HG03097 (cell line): ENCODE measurements around the gene TTLL11.
"Not testable (repeated sequence)": the region's sequence is repeated elsewhere in the genome, so short reads cannot be mapped to it uniquely, and the experiment has no call there.

Source experiments
- ATAC-seq: cut with Tn5 transposase; IDR thresholded peaks from one replicate; pipeline ENCODE4 v1.9.1; 2021; ENCODE audit not compliant: unreplicated experiment, low FRiP score

The TTLL11 gene

DNA sequence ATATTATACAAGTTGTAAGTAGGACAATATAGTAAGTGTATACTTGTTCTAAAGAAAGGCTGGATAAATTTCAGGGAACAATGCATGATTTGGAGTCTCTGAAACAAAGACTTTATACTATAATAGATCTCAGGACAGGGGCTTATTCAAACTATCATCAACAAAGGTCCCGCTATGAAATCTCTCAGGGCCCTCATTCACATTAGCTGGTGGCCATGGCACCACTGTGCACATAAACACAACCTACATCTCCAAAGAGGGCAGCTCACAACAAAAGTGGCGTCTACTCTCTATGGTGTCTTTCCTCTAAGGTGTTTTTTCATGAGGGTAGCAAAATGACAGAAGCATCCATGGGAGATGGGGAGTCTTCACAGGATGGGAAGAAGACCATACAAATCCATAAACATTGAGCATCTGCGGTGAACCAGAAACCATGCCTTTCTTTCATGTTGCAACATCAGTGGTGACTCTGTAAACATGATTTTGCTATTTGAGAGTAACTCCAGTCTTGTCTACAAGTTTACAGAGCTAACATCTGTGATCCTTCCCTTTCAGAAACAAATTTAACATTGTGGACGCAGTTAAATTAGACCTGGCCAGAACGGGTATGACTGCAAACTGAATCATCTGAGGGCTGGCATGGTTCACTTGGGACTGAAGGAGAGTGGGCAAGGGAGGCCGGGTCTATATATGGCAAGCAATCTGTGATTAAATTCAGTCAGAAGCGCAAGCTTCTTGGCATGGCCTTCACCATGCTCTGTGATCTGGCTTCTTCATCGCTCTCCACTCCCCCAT lies 5.5 kb downstream of the TTLL11 start:
- no peak for ATAC-seq

DNA sequence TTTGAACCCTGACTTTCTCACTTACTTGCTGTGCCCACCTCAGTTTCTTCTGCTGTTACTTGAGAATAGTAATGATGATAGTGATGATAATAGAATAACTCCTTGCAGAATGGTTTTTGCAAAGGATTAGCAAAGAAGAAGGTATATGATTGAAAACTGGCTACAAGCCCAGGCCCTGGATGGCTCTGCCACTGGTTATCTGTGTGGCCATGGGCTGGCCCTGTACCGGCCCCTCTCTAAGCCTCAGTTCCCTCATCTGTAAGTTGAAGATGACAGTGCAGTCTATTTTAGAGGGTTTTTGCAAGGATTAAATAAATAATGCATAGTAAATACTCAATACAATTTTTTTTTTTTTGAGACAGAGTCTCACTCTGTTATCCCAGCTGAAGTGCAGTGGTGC lies 6.2 kb downstream of the TTLL11 start:
- no peak for ATAC-seq

DNA sequence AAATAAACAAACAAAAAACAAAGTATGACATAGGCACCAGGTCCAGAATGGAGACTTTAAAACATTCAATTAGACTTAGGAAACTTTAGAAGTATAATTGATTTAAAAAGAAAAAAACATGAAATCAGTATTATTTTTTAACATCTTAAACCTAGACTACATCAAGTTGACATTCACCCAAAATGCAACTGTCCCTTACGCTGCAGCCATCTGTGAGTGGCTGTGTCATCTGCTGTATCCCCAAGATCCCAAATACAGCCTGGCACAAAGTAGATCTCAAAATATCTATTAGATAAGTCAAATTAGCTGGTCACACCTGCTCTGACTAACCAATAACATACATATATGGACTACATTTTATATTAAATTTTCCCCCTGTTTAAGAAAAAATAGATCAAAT lies 7.8 kb downstream of the TTLL11 start:
- ATAC-seq, result no peak

DNA sequence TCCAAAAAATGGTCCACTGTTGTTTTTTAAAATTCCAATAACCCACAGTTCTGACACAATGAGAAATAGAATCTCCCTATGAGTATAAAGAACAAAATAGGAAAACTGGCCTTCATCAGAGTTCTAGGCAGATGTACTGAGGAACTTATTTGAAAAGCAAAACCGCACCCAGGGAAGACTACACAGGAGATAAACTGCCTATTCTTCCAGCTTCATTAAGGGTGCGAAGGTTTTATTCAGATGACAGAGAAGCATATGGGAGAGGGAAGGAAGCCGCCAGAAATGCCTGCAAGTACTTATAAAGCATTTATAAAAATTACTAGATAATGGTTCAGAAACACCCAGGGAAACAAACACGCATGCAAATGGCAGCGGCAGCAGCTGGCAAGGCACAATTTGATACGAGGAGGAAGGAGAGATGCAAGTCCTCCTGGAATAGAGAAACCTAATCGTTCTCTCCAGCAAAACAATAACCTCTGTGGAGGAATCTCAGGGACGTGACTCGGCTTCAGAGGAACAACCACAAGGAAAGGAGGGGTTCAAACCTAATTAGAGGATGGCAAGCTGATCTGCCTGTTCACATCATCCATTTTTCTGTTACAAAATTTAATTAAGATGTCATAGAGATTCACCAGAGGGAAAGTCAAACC lies 9.0 kb downstream of the TTLL11 start:
- ATAC-seq, result no peak

DNA sequence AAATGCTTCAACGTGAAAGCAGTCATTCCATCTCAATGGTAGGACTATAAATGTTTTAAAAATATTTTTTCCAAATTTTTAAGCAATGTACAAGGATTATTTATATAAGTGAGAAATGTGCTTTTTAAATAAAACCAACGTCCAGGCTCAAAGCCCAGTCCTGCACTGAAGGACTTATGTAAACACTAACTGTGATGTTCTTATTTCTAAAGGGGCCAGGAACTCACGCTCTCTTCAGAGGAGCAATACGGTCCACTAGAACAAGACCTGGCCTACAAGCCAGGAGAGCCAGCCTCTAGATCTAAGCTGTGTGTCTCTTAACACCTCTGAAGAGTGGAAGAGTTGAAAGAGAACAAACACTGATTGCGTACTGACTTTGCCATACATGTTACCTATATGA lies 12.1 kb downstream of the TTLL11 start:
- no peak for ATAC-seq

DNA sequence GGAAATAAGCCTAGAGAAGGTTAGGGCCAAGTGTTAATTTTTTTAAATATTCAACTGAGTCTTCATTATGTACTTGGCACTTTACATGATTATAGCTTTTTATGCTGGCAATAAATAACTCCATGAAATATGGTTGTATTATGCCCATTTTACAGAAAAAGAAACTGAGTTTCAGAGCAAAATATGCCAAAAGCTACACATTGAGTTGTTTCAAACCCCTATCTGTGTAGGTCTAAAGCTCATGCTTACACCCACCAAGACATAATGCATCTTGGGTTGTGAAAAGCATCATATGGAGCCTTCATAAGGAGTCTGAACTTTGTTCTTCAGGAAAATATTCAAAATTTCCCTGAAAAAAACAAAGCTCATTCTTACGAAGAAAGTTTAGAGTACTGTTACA lies 14.6 kb downstream of the TTLL11 start:
- no peak for ATAC-seq

DNA sequence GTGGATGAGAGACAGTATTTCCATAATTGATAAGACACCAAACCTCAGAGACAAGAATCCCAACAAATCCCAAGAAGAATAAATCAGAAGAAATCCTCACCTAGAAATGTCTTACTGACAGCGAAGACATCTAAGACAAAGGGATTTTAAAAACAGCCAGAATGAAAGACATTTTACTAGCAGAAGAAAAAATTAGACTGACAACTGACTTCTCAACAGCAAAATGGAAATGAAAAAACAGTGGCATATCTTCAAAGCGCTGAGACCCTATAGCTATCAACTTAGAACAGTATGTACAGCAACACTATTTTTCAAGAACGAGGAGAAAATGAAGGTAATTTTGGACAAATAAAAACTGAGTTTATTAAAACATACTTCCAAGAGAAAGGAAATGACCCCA lies 16.3 kb downstream of the TTLL11 start:
- ATAC-seq, result no peak

DNA sequence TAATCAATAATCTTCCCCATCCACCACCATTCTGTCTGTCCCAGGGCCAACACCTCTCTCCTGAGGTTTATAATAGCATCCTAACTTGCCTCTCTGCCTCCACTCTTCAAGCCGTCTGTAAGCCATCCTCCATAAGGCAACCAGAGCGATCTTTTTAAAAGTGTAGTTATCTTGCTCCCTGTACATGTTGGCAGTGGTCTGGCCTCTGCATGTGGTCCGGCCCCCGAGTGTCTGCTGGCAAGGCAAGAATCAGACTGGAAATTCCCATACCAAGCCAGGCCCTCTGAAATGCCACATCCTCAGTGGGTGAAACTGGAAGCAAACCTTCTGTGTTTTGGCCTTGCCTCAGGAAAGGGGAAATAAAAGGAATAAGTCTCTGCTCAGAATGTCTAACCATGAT lies 17.0 kb downstream of the TTLL11 start:
- ATAC-seq, result no peak

DNA sequence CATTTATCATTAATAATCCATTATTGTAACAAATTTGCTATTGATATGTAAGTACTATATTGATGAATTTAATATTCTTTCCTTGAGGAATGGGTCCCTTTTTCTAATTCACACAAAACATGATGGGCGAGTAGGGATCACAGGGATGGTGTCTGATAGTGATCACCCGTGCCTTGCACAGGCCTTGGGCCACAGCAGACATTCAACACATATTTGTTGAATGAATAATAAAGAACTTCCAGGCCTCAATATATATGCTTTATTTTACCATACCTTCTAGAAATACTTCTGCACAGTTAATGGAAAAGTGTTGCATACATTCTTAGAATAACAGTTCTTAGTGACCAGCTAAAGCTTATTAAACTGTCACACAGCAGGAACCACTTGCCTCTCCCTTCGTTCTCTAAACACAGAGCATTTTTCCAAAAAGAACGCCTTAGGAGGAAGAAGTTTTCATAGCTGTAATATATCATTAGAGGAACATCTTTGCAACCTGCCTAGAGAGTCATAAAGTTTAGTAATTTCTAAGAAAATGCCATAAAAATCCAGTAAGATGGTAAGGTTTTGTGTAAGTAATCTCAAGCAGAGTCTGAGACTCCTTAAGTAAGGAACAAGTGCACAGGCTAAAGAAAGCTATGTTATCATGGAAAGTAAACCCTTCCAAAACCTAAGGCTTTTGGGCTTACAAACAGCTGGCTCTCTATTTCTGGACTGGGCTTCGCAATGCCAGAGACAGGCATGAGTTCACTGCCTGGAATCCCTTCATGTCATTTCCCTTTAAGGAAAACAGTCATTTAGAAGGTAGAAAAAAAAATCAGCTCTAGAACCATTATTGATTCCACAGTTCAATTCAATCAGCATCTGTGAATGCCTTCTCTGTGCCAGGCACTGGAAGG lies 17.7 kb downstream of the TTLL11 start:
- no peak for ATAC-seq

DNA sequence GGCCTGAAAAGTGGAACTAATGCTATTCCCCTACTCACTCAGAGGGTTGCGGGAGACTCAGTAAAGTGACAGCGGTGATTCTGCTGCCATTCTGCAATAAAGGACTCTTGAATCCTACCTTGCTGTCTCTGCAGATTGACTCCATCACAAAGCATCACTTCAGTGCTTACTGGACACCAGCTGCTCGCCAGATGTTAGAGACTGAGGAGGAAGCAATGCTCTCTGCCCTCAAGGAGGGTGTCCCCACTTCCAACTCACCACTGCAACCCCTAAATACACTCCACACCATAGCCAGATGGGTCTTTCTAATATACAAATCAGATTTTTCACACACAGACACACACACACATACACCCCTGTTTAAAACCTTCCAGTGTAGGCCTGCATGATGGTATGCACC lies 21.4 kb downstream of the TTLL11 start:
- no peak for ATAC-seq

DNA sequence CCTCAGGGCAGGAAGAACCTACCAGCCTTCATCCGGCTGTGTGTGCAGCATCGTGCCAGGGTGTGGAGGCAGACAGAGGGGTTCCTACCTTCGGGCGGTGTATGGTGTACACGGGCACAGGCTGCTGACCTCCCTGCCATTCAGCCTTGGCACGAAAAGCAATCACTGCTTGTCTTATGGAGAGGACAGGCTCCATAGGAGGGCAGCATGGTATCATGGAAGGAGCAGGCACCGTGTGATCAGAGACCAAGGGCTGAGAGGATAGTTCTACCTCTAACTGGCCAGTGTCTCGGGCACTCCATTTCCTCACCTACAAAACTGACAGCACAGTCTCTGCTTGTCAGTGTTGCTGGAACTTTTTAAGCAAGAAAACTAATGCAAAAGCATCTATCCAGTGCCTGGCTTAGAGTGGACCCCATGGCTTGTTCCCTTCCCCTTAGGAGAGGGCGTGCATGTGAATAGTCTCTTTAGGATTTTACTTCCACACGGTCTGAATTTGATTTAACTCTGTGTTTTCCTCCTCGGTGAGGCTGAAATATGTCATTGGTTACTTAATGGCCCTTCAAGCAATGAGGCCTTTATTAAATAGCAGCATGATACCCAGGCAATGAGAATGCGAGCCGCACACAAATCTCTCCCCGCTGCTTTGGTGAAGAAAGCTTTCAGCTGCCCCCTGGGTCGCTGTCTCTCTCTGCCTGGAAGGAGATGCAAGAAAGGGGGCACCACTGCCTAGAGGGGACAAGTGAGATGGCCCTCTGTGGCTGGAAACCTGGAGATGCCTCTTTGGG lies 22.2 kb downstream of the TTLL11 start:
- no peak for ATAC-seq

DNA sequence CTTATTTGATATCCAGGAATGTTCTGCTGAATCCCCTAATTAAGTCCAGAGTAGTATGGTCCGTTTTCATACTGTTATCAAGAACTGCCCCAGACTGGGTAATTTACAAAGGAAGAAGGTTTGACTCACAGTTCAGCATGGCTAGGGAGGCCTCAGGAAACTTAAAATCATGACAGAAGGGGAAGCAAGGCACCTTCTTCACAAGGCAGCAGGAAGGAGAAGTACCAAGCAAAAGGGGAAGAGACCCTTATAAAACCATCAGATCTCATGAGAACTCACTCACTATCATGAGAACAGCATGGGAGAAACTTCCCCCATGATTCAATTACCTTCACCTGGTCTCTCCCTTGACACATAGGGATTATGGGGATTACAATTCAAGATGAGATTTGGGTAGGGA lies 26.4 kb downstream of the TTLL11 start:
- not testable (repeated sequence) for ATAC-seq

DNA sequence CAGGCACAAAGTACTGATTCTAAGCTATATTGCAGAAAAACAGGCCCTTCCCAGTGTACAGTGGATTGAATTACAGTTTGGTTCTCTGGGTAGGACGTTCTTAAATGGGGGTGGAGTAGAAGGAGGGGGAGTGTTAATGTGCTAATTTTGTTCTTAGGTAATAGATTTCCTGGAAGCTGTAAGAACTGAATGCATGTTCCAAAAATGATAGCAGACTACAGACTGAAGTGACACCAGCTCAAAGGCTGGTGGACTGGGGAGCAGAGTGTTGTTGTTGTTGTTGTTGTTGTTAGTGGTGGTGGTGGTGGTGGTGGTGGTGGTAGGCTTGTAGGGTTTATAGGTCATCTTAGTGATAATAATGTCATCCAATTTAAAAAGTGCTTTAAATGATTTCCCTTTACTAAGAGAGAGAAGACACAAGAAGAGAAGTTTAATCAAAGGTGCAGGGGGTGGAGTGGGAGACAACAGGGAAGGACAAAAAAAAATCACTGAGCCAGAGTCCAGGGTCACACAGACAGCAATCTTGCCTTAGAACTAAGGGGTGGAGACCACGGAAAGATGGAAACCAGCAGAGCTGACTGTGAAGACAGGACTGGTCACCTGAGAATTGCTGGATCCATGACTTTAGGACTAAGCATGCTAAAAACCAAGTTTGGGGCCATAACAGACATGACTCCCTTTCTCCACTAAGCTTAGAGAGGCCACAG lies 27.0 kb downstream of the TTLL11 start:
- ATAC-seq, result no peak

DNA sequence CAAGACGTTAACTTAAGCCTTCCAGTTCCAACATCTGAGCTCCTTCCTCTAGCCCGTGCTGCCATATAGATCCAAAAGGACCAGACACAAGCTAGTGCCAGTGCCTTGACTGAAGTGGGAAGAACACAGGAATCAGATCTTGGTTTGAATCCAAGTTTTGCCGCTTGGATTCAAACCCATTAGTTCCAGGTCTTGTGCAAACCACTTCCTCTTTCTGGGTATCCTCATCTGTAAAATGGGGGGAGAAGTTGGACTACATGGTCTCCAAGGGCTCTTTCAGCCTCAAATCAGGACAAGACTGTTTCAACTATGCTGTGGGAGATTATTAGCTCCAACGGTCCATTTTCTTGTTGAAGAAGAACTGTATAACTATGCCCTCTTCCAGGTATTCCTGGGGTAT lies 32.6 kb downstream of the TTLL11 start:
- no peak for ATAC-seq

DNA sequence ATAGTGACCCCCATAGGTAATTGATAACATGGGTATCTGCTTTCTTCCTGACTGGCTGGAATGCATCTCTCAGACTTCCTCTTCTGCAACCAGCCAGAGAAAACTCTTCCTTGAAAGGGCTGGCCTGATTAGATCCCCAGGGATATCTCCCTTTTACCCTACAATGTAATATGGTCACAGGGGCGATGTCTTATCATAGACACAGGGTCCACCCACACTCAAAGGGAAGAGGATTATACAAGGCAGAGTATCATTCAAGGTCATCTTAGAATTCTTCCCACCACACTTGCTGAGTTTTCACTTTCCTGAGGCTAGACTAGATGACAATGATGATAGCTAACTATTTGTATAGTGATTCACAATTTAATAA lies 33.2 kb downstream of the TTLL11 start:
- no peak for ATAC-seq

DNA sequence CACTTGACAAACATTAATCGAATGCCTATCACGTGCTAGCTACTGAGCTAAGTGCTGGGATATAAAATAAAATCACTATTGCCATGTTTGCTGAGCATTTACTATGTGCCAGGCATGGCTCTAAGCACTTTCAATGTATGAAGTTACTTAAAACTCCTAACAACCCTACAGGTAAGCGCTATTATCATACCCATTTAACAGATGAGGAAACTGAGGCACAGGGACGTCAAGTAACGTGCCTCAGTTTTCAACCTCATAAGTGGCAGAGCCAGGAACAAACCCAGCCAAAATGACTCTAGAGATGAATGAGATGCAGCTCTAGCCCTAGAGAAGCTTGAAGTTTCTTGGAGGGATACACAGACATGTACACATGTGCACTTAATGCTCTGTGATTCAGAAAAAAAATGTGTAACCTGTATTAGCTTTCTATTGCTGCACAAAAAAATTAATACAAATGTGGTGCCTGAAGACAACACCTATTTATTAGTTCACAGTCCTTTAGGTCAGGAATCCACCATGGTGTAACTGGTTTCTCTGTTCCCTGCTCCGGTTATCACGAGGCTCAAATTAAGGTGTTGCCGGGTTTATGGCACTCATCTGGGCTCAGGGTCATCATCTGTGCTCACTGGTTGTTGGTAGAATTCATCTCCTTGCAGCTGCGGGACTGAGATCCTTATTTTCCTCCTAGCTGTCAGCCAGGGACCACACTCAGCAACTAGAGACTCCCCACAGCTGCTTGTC lies 33.7 kb downstream of the TTLL11 start:
- no peak for ATAC-seq

DNA sequence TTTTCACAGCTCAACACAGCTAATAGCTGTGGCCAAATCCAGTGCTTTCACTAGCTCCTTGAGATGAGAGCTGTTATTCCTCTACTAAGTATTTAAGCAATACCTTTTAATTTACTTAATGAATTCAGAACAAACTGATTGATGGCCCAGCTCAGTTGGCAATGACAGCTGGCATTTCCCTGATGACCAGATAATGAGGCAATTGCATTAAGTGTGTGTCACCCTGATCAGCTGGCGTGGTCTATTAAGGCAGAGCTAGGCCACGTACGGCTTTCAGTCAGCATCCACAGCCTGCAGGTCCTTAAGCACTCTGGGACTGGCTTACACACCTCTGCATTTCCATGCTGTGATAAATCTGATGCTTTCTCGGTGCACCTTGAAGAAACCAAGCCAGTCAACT lies 34.4 kb downstream of the TTLL11 start:
- ATAC-seq, result no peak

DNA sequence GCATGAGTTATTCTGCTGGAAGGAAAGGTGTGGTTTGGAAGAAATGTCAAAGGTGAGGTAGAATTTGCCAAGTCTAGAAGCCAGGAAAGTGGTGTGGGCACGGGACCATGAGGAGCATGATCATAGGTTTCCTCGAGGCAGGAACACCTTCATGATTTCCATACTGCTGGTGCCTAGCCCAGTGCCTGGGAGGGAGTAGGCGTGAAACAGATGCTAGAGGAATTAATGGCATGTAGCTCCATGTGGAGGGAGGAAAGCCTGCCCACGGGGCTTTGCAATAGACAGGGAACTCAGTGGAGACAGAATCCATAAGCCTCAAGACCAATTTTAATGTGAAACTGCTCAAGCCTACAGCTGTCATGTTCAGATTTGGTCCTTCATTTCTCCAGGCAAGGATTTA lies 35.1 kb downstream of the TTLL11 start:
- no peak for ATAC-seq

DNA sequence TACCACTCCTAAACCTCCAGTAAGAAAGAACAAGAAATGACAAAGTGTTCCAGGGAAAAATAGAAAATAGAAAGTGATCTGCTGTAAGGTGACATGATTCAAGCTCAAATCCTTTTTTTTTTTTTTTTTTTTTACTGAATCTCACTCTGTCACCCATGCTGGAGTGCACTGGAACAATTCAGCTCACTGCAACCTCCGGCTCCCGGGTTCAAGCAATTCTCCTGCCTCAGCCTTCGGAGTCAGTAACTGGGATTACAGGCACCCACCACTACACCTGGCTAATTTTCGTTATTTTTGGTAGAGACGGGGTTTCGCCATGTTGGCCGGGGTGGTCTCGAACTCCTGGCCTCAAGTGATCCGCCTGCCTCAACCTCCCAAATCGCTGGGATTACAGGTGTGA lies 35.9 kb downstream of the TTLL11 start:
- no peak for ATAC-seq
